ENCODE results near the gene PDZD2. TPM values are rescaled to one million over a fixed set of nuclear protein-coding genes. Genes with fewer than 3 reads are reported as not detected.

PDZD2 gene
- total RNA-seq, 1 experiment from 2014 or later, result not detected

- no peaks in the 10 kb centered on the region for H3F3A ChIP-seq (ENCODE audit: insufficient read depth, low read depth)
- H3K9me2 ChIP-seq (ENCODE audit: insufficient read depth), result no peaks in the 10 kb centered on the region
- H3K4me3 ChIP-seq, result no peak overlapping the region
- H3K36me3 ChIP-seq (ENCODE audit: low read depth), result no peaks in the 10 kb centered on the region
- no peak overlapping the region for H3K27ac ChIP-seq
- H3K9me3 ChIP-seq (ENCODE audit: insufficient read depth, low read depth), result 0 out of 2 replicates have a peak, but pooled peaks cover 3% of the 10 kb centered on the region
- no peak overlapping the region for H3K4me2 ChIP-seq
- intact Hi-C loops (cut with micrococcal nuclease; ENCODE audit: unreplicated experiment), result no loop called here
- CTCF ChIA-PET, result no interaction called here
- DNase-seq, result no peak
- no peaks in the 10 kb centered on the region for H3K4me1 ChIP-seq (replicated peaks; ENCODE audit: insufficient read depth)
- no peaks in the 10 kb centered on the region for H3K79me2 ChIP-seq (ENCODE audit: low read depth)
- POLR2A ChIA-PET (ENCODE audit: unreplicated experiment), result no interaction called here
- no TSS peak for BruUV-seq (replicated peaks)
- no peaks in the 10 kb centered on the region for H4K20me1 ChIP-seq (ENCODE audit: insufficient read depth)
- H3K27me3 ChIP-seq (ENCODE audit: insufficient read depth, low read depth), result peaks cover 89% of the 10 kb centered on the region
- TF ChIP-seq EZH2 (IDR thresholded peaks at IDR 0.05; ENCODE audit: low read depth) (no peak), CTCF (conservative IDR thresholded peaks at IDR 0.05) (no peak)
- no peak overlapping the region for H2AFZ ChIP-seq
Measured at GRCh38 chr5:31786090-31786631, 147.2 kb downstream of the PDZD2 start.

GRCh38 chr5:31794009-31794408, 155.1 kb downstream of the PDZD2 start:
- DNase-seq, result no peak
- intact Hi-C loops (cut with micrococcal nuclease; ENCODE audit: unreplicated experiment), result no loop called here
- Histone ChIP-seq H3K4me1 (replicated peaks; ENCODE audit: insufficient read depth) (no peaks in the 10 kb centered on the region), H3K36me3 (ENCODE audit: low read depth) (no peaks in the 10 kb centered on the region), H3K9me2 (ENCODE audit: insufficient read depth) (no peaks in the 10 kb centered on the region), H2AFZ (no peak overlapping the region), H3K79me2 (ENCODE audit: low read depth) (no peaks in the 10 kb centered on the region), H3F3A (ENCODE audit: insufficient read depth, low read depth) (no peaks in the 10 kb centered on the region), H3K9me3 (ENCODE audit: insufficient read depth, low read depth) (no peaks in the 10 kb centered on the region), H3K27ac (no peak overlapping the region), H4K20me1 (ENCODE audit: insufficient read depth) (no peaks in the 10 kb centered on the region; the same call in 1 of the 2 replicates), H3K4me3 (no peak overlapping the region), H3K27me3 (ENCODE audit: insufficient read depth, low read depth) (peaks cover 86% of the 10 kb centered on the region), H3K4me2 (no peak overlapping the region)
- BruUV-seq (replicated peaks), result no TSS peak
- ChIA-PET CTCF (no interaction called here), POLR2A (ENCODE audit: unreplicated experiment) (no interaction called here)
- TF ChIP-seq EZH2 (IDR thresholded peaks at IDR 0.05; ENCODE audit: low read depth), result no peak

GRCh38 chr5:31798168-31798567, 159.2 kb downstream of the PDZD2 start:
- Histone ChIP-seq H4K20me1 (ENCODE audit: insufficient read depth) (no peaks in the 10 kb centered on the region; the same call in 1 of the 2 replicates), H3K4me1 (replicated peaks; ENCODE audit: insufficient read depth) (no peaks in the 10 kb centered on the region), H2AFZ (no peak overlapping the region), H3F3A (ENCODE audit: insufficient read depth, low read depth) (no peaks in the 10 kb centered on the region), H3K4me3 (no peak overlapping the region), H3K79me2 (ENCODE audit: low read depth) (no peaks in the 10 kb centered on the region), H3K9me3 (ENCODE audit: insufficient read depth, low read depth) (no peaks in the 10 kb centered on the region), H3K27me3 (ENCODE audit: insufficient read depth, low read depth) (peaks cover 87% of the 10 kb centered on the region), H3K4me2 (no peak overlapping the region), H3K36me3 (ENCODE audit: low read depth) (no peaks in the 10 kb centered on the region), H3K27ac (no peak overlapping the region), H3K9me2 (ENCODE audit: insufficient read depth) (no peaks in the 10 kb centered on the region)
- CTCF ChIA-PET, result no interaction called here
- no TSS peak for BruUV-seq (replicated peaks)
- no peak for DNase-seq
- intact Hi-C loops (cut with micrococcal nuclease; ENCODE audit: unreplicated experiment), result no loop called here
- TF ChIP-seq CTCF (conservative IDR thresholded peaks at IDR 0.05), result no peak
- no peak for TF ChIP-seq EZH2 (IDR thresholded peaks at IDR 0.05; ENCODE audit: low read depth)
- POLR2A ChIA-PET (ENCODE audit: unreplicated experiment), result no interaction called here

- H3K36me3 ChIP-seq (ENCODE audit: low read depth), result no peaks in the 10 kb centered on the region
- TF ChIP-seq EZH2 (IDR thresholded peaks at IDR 0.05; ENCODE audit: low read depth) (no peak), CTCF (conservative IDR thresholded peaks at IDR 0.05) (no peak)
- intact Hi-C loops (cut with micrococcal nuclease; ENCODE audit: unreplicated experiment), result no loop called here
- no peaks in the 10 kb centered on the region for H4K20me1 ChIP-seq (ENCODE audit: insufficient read depth)
- ChIA-PET CTCF (no interaction called here), POLR2A (ENCODE audit: unreplicated experiment) (no interaction called here)
- no peaks in the 10 kb centered on the region for H3K79me2 ChIP-seq (ENCODE audit: low read depth)
- no peaks in the 10 kb centered on the region for H3K9me3 ChIP-seq (ENCODE audit: insufficient read depth, low read depth)
- H3K9me2 ChIP-seq (ENCODE audit: insufficient read depth), result no peaks in the 10 kb centered on the region
- H3K4me1 ChIP-seq (replicated peaks; ENCODE audit: insufficient read depth), result no peaks in the 10 kb centered on the region
- H3K27ac ChIP-seq, result no peak overlapping the region
- H3K27me3 ChIP-seq (ENCODE audit: insufficient read depth, low read depth), result peaks cover 91% of the 10 kb centered on the region
- H2AFZ ChIP-seq, result no peak overlapping the region
- no TSS peak for BruUV-seq (replicated peaks)
- DNase-seq, result no peak
- H3K4me2 ChIP-seq, result no peak overlapping the region
- H3F3A ChIP-seq (ENCODE audit: insufficient read depth, low read depth), result no peaks in the 10 kb centered on the region
- H3K4me3 ChIP-seq, result no peak overlapping the region
Measured at GRCh38 chr5:31800351-31800750, 161.4 kb downstream of the PDZD2 start.

Data from PC-9 (cell line).